SK-N-MC (cell line): ENCODE data around the gene OR1A1.
"Not testable (repeated sequence)": the region's sequence is repeated elsewhere in the genome, so short reads cannot be mapped to it uniquely, and the experiment has no call there.

Experiments used
- EZH2 ChIP-seq: fragments of 200-600 bp; sonication (generic); IDR thresholded peaks from one replicate; pipeline ENCODE4 v1.6.1; 2017; ENCODE audit warnings: antibody characterized with exemption
- POLR2AphosphoS5 ChIP-seq: IDR thresholded peaks from 2 replicates; pipeline ENCODE4 v1.6.1; 2012; ENCODE audit warnings: mild to moderate bottlenecking, low read depth, low read length, borderline replicate concordance

DNA sequence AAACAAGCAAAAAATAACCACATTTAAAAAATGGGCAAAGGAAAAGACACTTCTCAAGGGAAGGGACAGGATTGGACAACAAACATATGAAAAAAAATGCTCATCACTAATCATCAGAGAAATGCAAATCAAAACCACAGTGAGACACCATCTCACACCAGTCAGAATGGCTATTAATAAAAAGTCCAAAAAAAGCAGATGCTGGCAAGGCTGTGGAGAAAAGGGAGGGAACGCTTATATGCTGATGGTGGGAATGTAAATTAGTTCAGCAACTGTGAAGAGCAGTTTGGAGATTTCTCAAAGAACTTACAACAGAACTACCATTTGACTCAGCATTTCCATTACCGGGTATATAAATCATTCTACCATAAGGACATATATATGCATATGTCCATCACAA lies 41.5 kb downstream of the OR1A1 start:
- not testable (repeated sequence) for TF ChIP-seq POLR2AphosphoS5, EZH2
